Purkinje cell (primary cell): ENCODE results near the gene PIK3C3. TPM values are rescaled to one million over a fixed set of nuclear protein-coding genes. Genes with fewer than 3 reads are reported as not detected.

ENCODE experiments used
- polyA plus RNA-seq: library from polyadenylated mRNA; unstranded; fragments of >200 nt; fragmentation: Nextera tagmentation; gene quantifications from 2 replicates; pipeline ENCODE4 v1.2.1, GENCODE V29; 2014

PIK3C3 gene
- polyA plus RNA-seq = 71.1 and 95.2 TPM in 2 replicates

DNA sequence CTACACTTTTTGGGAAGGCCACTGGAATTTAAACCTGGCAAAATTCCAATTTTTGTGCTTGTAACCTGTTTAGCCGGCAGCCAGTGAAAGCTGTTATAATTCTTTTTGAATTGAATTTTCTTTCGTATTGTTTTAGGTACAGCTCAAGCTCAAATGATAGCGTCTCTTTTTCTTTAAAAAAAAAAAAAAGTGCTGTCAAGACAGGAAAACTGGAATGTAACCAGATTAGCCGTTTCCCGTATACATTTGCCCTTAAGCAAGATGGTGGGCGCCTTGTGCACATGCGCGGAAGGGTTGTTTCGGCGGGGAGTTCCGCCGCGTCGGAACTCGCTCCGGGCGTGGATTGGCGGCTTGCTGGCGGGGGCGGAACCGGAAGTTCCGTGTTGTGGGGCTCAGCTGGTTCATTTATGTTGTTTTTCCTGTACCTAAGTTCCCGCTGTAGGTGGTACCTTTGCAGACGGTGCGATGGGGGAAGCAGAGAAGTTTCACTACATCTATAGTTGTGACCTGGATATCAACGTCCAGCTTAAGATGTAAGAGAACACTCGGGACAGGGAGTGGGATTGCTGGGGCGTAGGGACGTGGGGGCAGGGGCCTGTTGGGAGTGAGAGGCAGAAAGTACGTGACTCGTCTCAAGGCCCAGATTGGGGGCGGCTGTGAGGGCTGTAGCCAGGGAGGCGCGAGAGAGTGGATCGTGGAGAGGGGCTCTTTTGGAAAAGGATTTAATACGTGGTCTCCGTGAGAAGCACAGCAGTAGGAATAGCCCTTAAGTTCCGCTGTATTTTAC is at the start of gene PIK3C3:
TSS of gene PIK3C3 (plus strand) at position 408 of the 787 bp plus-strand sequence. CDS start at position 466, 58 bp downstream.

